ENCODE measurements around the gene QKI.

- TF ChIP-seq POLR2A (IDR thresholded peaks at IDR 0.05) (no peak), CTCF (IDR thresholded peaks at IDR 0.05) (no peak)
These were observed 2.2 kb downstream of the QKI start for GRCh38 chr6:163416557-163417253.

All from lower leg skin (tissue), 3 donors.